Measurements from ENCODE around the gene RBM11.
"Not testable (repeated sequence)": the region's sequence is repeated elsewhere in the genome, so short reads cannot be mapped to it uniquely, and the experiment has no call there.

RBM11 gene, protein sequence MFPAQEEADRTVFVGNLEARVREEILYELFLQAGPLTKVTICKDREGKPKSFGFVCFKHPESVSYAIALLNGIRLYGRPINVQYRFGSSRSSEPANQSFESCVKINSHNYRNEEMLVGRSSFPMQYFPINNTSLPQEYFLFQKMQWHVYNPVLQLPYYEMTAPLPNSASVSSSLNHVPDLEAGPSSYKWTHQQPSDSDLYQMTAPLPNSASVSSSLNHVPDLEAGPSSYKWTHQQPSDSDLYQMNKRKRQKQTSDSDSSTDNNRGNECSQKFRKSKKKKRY

DNA sequence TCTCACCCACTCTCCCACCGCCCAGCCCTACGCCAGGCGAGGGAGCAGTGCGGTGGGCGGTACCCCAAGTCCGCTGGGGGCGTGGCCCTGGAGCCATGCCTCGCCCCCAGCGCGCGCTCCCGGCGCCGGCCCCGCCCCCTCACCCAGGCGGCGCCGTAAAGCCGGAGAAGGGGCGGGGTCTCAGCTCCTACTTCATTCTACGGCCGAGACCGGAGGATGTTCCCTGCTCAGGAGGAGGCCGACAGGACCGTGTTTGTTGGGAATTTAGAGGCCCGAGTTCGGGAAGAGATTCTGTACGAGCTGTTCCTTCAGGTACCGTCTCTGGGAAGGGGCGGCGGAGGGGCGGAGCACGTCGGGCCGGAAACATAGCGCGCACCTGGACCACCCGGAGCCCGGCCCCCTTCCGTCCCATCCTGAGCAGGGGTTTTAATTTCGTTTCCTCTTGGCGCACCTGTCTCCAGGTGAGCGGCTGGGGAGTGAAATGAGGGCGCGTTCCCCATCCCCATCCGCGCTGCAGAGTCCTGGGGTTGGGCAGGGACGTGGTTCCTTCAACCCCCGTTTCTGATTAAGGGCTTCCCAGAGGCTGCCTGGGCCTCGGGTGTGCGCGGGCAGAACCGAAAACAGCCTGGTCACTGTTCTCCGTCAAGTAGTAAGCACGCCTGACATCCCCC is at the start of gene RBM11:
Gene RBM11 (plus strand): TSS at position 187 of the 671 bp plus-strand sequence. CDS start 30 bp downstream, at position 217.
- peak; percentile 75 to 81 for DNase-seq

DNA sequence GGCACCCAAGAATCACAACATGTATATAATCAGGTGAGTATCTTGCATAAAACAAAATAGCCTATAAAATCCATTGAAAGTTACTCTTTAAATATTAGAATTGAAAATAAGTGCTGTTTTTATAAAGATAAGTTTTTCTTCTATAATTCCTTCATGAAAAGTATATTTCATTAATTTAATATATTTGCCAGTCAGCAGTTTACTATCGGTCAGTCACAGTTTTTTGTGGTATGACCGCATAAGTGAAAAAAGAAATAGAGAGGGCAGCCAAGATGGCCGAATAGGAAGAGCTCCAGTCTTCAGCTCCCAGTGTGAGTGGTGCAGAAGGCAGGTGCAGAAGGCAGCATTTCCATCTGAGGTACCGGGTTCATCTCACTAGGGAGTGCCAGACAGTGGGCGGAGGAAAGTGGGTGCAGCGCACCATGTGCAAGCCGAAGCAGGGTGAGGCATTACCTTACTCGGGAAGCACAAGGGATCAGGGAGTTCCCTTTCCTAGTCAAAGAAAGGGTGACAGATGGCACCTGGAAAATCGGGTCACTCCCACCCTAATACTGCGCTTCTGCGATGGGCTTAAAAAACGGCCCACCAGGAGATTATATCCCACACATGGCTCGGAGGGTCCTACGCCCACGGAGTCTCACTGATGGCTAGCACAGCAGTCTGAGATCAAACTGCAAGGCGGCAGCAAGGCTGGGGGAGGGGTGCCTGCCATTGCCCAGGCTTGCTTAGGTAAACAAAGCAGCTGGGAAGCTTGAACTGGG is 49.3 kb upstream of the RBM11 start:
- DNase-seq: not testable (repeated sequence)

DNA sequence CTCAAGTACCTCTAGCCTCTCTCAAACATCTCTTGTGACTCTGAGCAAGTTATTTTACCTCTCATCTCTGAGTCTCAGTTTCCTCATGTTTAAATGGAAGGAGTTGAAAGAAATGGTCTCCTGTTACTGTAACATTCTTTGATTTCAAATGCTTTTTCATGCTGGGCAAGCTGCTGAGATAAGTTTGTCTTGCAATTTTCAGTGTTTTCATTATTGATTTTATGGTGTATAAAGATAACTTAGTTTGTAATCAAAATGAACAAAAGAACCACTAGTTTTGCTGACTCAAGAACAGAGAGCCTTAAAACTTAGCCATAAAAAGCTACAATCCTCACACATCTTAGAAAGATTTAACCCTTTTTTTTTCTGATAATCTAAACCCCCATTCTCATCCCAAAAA is 9.7 kb upstream of the RBM11 start:
- no peak for DNase-seq

DNA sequence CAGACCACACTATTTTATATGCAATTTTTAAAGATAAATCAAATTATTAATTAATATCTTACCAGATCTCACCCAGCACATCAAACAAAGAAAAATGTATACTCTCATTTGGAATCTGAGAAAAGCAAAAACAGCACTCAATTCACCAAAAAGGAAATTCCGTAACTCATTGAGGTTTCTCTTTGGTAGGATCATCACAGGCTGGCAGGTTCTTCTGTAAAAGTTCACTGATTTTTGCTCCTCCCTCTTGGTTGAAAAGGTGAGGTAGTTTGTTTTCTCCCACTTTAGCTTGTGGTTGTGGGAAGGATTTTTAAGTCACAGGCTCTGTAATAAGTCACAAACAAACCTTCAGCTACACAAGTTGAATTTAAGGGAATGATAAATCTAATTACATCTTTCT is 5.2 kb upstream of the RBM11 start, which contains the start of gene LIPI:
Gene LIPI (minus strand): TSS at position 218 of the 400 bp plus-strand sequence. CDS start 110 bp downstream, at position 108.
- DNase-seq: no peak

DNA sequence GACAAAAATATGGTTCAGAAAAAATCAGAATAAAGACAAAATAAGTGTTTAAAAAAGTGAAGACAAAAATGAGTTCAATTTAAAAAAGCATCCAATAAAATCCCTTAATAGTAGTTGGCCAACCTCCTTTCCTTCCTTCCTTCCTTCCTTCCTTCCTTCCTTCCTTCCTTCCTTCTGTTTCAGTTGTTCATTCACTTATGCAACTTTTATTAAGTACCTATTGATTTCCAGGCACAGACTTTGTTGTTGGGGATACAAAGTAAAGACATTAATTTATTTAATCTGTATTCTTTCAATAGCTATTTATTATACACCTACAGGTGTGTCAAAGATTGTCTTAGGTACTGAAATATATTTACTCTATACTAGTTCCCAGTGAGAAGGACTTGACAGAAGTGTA is 2.8 kb upstream of the RBM11 start:
- DNase-seq: no peak

DNA sequence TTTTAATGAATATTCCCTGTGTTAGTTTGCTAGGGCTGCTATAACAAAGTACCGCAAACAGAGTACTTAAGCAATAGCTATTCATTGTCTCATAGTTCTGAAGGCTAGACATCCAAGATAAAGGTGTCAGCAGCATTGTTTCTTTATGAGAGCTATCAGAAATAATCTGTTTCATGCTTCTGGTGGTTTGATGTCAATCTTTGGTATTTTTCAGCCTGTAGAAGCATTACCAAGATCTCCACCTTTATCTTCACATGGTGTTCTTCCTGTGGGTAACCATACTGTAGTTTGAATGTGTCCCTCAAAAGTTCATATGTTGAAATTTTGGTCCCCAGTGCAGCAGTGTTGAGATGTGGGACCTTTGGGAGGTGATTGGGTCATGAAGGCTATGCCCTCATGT is 7.4 kb downstream of the RBM11 start:
- no peak for DNase-seq

DNA sequence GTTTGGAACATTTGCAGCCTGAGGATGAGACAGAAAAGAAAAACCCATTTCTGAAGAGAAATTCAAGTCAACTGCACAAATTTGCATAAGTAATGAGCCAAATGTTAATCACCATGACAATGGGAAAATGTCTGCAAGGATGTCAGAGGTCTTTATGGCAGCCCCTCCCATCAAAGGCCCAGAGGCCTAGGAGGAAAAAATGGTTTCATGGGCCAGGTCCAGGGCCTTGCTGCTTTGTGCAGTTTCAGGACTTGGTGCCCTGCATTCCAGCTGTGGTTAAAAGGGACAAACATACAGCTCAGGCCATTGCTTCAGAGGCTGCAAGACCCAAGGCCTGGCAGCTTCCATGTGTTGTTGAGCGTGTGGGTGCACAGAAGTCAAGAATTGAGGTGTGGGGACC is 13.4 kb downstream of the RBM11 start:
- DNase-seq: no peak

DNA sequence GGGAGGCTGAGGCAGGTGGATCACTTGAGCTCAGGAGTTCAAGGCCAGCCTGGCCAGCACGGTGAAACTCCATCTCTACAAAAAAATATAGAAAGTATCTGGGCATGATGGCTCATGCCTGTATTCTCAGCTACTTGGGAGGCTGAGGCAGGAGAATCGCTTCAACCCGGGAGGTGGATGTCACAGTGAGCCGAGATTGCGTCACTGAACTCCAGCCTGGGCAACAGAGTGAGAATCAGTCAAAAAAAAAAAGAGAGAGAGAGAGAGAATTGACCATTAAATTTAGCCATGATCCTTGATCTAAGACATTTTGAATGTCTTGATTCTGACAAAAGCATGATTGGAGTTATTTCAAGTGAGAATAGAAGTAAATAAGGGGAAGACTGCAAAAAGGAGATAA is 19.1 kb downstream of the RBM11 start:
- no peak for DNase-seq

DNA sequence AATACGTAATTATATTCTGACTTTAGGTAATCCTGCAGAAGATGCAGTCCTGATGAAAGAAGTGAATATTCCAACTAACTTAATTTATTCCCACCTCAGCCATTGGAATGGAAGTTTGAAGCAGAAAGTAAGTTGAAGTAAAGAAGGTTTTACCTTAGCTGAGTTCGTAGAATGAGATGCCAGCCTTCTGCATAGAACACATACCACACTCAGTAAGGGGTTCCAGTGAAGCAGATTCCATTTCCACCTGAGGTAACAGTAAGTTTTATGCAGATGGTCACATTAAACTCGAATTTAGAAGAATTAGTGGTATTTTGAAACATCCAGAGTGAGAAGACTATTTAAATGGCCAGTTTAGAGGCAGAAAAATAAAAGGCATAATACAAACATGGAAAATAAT is 20.2 kb downstream of the RBM11 start:
- DNase-seq: no peak

DNA sequence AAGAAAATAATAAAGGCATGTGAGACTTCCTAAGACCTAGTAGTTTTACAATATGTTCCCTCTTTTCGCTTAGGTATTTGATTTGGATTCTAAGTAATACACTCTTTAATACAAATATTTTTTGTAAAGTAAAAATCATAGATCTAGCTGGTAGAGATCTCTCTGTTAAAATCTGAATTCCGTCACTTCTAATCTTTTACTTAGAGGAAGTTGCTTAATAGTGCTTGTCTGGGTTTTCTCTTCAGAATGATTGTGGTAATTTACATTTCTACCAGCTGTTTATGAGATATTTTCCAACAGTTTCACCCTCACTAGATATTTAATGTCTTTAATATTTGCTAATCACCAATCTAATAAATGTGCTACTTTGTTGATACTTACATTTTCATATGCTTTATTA is 23.3 kb downstream of the RBM11 start:
- DNase-seq: no peak

DNA sequence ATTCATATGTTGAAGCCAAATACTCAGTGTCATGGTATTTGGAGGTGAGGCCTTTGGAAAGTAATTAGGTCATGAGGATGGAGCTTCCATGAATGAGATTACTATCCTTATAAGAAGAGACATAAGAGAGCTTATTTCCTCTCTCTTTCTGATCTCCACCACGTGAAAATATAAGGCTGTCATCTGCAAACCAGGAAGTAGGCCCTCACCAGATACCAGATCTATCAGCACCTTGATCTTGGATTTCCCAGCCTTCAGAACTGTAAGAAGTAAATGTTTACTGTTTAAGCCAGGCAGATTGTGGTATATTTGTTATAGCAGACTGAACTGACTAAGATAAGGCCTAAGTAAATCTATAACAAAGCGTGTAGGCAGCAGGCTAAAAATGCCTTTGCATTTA is 25.3 kb downstream of the RBM11 start:
- no peak for DNase-seq

DNA sequence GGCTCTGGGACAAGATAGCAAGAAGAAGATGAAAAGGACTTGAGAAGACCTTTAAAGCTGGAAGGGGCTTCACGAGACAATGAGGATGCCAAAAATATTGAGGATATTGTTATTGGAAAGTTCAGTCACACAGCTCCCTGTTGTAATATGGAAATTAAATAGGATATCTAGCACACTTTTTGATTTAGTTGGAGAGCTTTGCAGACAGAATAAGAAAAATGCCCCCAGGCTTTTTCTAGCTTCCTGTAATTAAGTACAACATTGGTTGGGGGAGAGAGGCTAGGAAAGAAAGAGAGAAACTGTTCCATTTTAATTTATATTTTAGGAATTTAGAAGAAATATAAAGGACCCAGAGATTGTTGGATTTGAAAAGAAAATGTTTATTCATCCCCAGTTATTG is 27.5 kb downstream of the RBM11 start:
- no peak for DNase-seq

DNA sequence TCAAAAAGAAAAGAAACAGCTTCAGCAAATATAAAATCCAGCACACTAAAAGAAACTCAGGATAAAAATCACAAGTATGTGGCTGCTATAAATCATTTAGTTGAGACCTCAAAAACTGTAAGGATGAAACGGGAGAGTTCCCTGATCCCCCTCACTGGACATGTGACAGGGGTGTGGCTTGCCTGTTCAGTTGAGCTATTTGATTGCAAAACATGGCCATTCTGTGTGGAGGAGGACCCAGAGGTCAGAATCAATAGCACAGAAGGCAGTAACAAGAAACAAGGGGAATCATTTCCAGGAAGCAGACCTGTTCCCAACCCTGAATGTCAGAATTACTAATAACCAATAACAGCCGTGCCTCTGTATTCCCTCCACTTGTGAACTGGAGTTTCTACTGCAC is 27.9 kb downstream of the RBM11 start:
- no peak for DNase-seq

DNA sequence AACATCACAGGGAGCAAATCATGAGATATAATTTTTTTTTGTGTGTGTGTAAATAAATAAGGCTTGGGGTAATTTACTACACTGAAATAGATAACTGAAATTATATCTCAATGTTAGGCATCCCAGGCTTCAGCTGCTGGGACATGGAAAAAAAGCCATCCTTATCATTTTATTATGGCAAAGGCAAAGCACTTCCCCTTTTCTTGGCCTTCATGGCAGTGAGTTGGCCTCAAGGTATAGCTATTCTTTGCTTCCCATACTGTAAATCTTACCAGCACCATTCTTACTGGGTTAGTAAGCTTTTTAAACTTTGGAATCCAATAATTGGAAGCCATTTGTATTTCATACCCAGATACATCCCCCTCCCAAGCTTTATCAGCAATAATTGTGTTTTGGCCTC is 29.0 kb downstream of the RBM11 start:
- DNase-seq: no peak

DNA sequence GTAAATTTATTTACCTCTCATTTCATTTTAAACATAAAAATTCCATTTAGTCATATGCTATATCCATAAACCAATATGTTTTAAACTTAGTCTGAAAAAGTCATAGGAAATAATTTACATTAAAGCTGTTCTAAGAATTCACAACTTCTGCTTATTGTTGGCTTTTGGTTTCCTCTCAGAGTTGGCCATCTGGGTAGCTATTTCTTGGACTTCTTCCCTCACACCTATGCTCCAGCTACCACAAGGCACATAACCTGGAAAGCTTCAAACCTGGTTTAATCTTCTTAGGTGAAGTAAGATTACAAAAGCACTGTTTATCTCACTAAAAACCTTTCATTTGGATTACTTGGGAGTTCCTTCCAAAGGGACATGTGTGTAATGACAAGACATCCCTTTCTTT is 29.8 kb downstream of the RBM11 start:
- DNase-seq: no peak

DNA sequence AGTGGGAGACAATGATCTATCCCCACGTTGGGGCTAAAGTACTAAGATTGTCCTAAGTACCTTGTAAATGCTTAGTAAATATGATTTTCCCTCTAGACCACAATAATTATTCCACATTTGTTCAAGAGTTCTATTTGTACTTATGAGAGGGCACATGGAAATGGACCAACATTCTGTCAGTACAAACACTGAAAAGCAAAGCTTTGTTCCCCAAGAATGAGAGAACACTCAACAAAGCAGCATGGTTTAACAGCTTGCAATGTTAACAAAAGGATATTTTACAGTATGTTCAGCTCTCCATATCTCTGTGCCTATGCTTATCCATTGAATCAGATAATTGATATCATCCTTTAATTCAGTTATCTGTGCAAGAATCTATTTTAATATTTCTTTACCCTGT is 35.4 kb downstream of the RBM11 start:
- DNase-seq: no peak

DNA sequence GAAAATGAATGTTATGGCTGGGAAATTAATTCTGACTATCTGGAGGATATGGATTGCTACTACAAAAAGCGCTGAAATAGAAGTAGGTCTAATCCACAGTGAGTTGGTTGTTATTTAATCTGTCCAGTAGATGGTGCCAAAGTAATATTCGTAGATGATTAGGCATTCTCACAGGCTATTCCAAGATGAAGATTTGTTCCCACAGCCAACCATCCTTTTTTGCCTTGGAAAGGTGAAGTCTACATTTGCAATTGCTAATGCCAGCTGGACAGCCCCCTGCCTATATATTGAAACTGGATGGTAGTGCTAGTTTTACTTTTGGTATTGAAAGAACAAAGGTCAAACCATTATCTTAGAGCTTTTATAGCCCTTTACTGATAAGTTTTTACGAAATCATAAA is 43.8 kb downstream of the RBM11 start:
- no peak for DNase-seq

DNA sequence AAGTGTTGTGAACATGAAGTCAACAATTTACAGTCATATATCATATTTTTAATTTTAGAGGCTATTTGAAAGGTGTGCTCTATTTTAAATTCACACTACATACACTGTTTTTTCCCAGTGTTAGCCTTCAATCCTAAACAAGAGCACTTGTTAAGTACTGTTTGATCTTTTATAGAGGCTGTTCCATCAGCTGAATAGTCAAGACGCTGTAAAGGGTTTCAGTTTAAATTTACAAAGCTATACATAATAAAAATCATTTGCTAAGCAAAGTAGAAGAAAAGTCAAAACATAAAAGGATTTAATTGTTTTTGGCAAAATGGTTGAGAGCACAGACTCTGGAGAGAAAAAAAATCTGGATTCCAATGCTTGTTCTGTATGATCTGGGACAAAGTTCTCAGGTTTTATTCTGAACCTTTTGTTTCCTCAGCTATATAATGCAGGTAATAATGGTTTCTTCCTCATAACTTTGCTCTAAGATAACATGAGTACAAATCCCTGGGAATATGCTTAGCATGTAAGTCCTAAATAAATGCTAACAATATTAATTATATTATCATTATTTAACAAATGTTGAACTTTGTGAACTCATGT is 44.3 kb downstream of the RBM11 start:
- DNase-seq: no peak

DNA sequence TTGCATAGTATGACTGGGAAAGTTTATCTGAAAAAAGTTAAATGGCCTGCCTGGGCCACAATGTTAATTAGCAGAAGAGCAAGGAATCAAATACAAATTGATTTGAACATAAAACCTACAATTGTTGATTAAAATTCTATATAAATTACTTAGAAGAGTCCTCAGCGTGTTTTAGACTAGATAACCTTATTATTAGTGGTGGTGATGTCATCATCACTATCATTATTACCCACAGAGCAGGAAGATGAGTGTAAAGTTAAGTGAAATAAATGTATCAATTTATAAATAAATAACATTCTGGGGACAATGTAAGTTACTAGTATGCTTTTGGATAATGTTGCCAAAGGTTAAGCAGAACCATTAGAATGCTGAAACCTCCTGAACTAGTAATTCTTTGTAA is 46.1 kb downstream of the RBM11 start:
- DNase-seq: no peak

DNA sequence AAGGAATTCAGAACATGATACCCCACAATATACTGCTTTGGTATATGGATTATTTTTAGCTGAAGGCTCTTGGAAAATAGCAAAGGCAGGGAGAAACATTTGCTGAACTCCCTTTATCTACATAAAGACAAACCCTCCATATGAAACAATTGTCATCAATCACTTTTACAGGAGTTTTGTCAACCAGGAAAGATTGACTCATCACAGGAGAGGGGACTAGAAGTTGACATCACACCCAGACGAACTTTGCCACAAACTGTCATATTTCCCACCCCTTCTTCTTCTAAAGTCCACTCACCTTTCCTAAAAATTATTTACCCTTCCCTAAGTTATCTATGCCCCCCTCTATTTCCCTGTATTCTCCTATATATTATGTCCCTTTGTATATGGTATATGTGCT is 47.9 kb downstream of the RBM11 start:
- no peak for DNase-seq

DNA sequence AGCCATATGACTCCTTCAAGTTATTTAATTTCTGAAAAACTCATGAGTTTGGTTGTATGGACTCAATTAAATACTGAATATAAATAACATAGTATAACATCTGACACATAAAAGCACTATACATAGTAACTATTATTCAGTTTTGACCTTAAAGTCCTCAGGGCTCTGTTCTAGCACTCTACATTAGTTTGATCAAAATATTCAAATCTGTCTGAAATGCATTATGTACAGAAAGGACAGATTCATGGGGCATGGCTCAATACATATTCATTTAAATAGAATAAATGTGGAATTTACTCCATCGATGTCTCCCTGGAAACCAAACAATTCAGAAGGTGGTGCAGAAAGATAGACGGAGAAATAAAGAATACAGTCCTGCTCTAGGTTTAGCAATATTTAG is 49.1 kb downstream of the RBM11 start:
- DNase-seq: no peak

DNA sequence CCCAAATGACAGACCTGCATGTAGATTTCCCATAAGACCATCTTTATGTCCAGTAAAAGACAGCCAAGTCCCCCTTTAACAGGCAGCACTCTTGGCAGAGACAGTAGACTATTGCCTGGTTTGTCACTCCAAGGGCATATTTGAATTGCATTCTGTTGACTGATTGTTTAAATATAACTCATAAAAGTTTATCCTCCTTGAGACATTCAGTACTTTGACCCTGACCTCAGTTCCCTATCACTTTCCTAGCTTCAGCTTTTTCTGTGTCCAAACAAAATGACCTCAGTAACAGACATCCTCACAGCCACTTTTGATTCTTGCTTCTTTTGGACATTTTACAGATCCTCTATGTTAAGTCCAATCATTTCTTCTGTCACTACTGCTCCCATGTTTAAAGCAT is 51.1 kb downstream of the RBM11 start:
- DNase-seq: no peak

DNA sequence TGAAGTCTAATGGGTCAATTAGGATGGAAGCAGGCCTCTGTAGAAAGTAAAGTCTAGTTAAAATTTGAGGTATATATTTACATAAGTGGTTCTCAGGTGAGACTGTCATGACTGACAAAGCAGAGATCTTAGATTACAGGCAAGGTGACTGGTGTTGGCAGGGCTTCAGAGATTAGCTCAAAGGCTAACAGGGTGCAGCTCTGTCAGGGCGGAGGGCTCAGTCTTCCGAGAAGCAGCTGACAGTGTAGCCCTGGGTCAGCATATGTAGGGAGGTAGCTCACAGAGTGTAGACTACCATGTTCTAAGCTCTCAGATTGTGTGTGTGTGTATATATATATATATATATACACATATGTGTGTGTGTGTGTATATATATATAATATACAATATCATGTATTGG is 54.7 kb downstream of the RBM11 start:
- DNase-seq: no peak

DNA sequence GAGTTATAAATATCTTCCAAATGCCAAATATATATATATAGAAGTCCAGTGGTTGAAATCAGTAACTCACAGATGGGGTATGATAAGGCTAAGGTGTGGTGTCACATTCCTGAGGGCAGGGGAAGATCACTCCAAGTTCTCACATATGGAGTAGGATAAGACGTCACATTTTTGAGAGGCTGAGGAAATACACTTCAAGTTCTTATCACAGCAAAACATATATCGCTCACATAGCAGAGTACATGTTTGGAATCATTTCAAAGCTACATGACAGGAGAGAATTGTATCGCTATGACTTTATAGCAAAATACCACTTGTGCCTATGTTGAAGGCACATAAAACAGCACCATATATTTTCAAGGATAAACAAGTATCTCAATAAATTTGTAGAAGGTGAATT is 55.1 kb downstream of the RBM11 start:
- DNase-seq: no peak

Measured in activated CD4-positive, alpha-beta T cell treated with anti-CD3 and anti-CD28 coated beads, Interleukin-2, amount 50 U/mL, for 48 hours (primary cell).